K562 (cell line): ENCODE data around the gene RGS6.

Source experiments
- CEBPB ChIP-seq: fragments of 450-650 bp; IDR thresholded peaks from 2 replicates; pipeline ENCODE4 v1.6.1; 2016; ENCODE audit warnings: missing genetic modification characterization, missing compliant biosample characterization
- GTF3C2 ChIP-seq: IDR thresholded peaks from 3 replicates; pipeline ENCODE4 v1.6.1; 2011; ENCODE audit warnings: borderline replicate concordance, mild to moderate bottlenecking, moderate library complexity; ENCODE audit not compliant: insufficient read length; ENCODE audit errors: extremely low read depth
- PCBP2 ChIP-seq: fragments of 200-400 bp; formaldehyde crosslinking; IDR thresholded peaks from 2 replicates; pipeline ENCODE4 v1.6.1; 2018; ENCODE audit warnings: low read length, low read depth, mild to moderate bottlenecking, moderate library complexity; ENCODE audit not compliant: poor library complexity, severe bottlenecking
- POLR2AphosphoS5 ChIP-seq: IDR thresholded peaks from 2 replicates; pipeline ENCODE4 v1.6.1; 2011; ENCODE audit warnings: mild to moderate bottlenecking, low read depth, low read length, moderate library complexity; ENCODE audit not compliant: control insufficient read depth, insufficient read depth
- RAD21 ChIP-seq, 2 experiments: fragments of 250-450 bp in 1 of 2; fragments of 450-650 bp in 1 of 2; sonication (Bioruptor Pico) in 1 of 2; formaldehyde crosslinking in 1 of 2; IDR thresholded peaks in 1 of 2; conservative IDR thresholded peaks in 1 of 2; 2 replicates each; pipeline versions ENCODE4 v1.4.0 to v1.8.0; 2020 to 2022; ENCODE audit warnings: mild to moderate bottlenecking in 2 of 2, moderate library complexity in 1 of 2
- RBM34 ChIP-seq: fragments of 200-400 bp; formaldehyde crosslinking; IDR thresholded peaks from 2 replicates; pipeline ENCODE4 v1.6.1; 2018; ENCODE audit warnings: low read length, borderline replicate concordance; ENCODE audit not compliant: insufficient read depth
- SNRNP70 ChIP-seq: fragments of 200-400 bp; formaldehyde crosslinking; optimal IDR thresholded peaks from 2 replicates; pipeline ENCODE3; 2017; ENCODE audit warnings: low read depth, low read length
- USF2 ChIP-seq: sonication (generic); formaldehyde crosslinking; IDR thresholded peaks from 2 replicates; pipeline ENCODE4 v1.5.0; 2020; ENCODE audit warnings: missing genetic modification reagents
- ZFPM2 ChIP-seq: fragments of 250-450 bp; sonication (Bioruptor Pico); IDR thresholded peaks from 2 replicates; pipeline ENCODE4 v1.5.1; 2022; ENCODE audit warnings: mild to moderate bottlenecking
- ZMIZ1 ChIP-seq, 2 experiments: fragments of 150-350 bp in 1 of 2; IDR thresholded peaks; 2 replicates each; pipeline ENCODE4 v1.6.1; 2012 to 2016; ENCODE audit warnings: low read depth in 2 of 2, low read length in 2 of 2, mild to moderate bottlenecking in 1 of 2, moderate library complexity in 1 of 2
- ZNF41 ChIP-seq: fragments of 250-450 bp; sonication (Bioruptor Pico); conservative IDR thresholded peaks from 2 replicates; pipeline ENCODE4 v1.4.0; 2020; ENCODE audit warnings: mild to moderate bottlenecking
- ZNF655 ChIP-seq: fragments of 250-450 bp; sonication (Bioruptor Pico); IDR thresholded peaks from 2 replicates; pipeline ENCODE4 v1.5.0; 2021

- TF ChIP-seq ZFPM2 (no peak), RAD21 (CRISPR knock-in tag; conservative IDR thresholded peaks at IDR 0.05 in 1 of 2, IDR thresholded peaks at IDR 0.05 in 1 of 2) (no peak), USF2 (CRISPR knock-in tag) (no peak), PCBP2 (no peak), RBM34 (no peak), SNRNP70 (no peak), ZNF41 (no peak), GTF3C2 (no peak), ZMIZ1 (IDR thresholded peaks at IDR 0.05; ENCODE audit: low read depth in 2 of 2, low read length in 2 of 2) (no peak), ZNF655 (CRISPR knock-in tag) (no peak), CEBPB (tag) (no peak), POLR2AphosphoS5 (no peak)
Observed at GRCh38 chr14:72336311-72336980, 404.2 kb downstream of the RGS6 start.
